AG04450 (cell line): ENCODE measurements around the gene MMD. TPM values are rescaled to one million over a fixed set of nuclear protein-coding genes. Genes with fewer than 3 reads are reported as not detected.

Experiments
- CTCF ChIA-PET: fragments of 300-600, 350-600 bp; formaldehyde crosslinking; extraction: SDS; loops from one replicate; lab custom pipeline; 2022; ENCODE audit warnings: antibody characterized with exemption, inconsistent platforms; lab: Charles Lee
- POLR2A ChIA-PET: fragments of 350-600 bp; formaldehyde crosslinking; extraction: SDS; loops from one replicate; lab custom pipeline; 2021; ENCODE audit warnings: antibody characterized with exemption, inconsistent platforms; lab: Yijun Ruan, JAX
- DNase-seq: peaks from one replicate; pipeline ENCODE4 v3.0.0-alpha.2; 2011; ENCODE audit warnings: low read depth, low spot score
- H3K27ac ChIP-seq: one replicate; pipeline ENCODE4 v1.5.1; 2012; ENCODE audit warnings: low read depth, low read length, control low read depth
- H3K27me3 ChIP-seq: one replicate; pipeline ENCODE4 v1.6.0; 2012; ENCODE audit warnings: low read length; ENCODE audit not compliant: control insufficient read depth, insufficient read depth
- H3K4me3 ChIP-seq: 2 replicates; pipeline ENCODE4 v1.5.1; 2011; ENCODE audit warnings: mild to moderate bottlenecking, low read depth, low read length, control low read depth
- H3K9me3 ChIP-seq: 2 replicates; pipeline ENCODE4 v1.5.1; 2012; ENCODE audit warnings: low read length; ENCODE audit not compliant: control insufficient read depth, insufficient read depth
- polyA plus RNA-seq: library from polyadenylated mRNA; depleted of rRNA; stranded (reverse); fragments of >200 nt; gene quantifications from 2 replicates; pipeline ENCODE4 v1.2.3, GENCODE V29; 2011; rRNA removed
- TF ChIP-seq, protein P1 (sequence below): IDR thresholded peaks from 2 replicates; pipeline ENCODE4 v1.5.1; 2011; ENCODE audit warnings: low read depth, low read length, control low read depth, inconsistent platforms

Gene MMD
- polyA plus RNA-seq, 1 experiment = 41.6 TPM

DNA sequence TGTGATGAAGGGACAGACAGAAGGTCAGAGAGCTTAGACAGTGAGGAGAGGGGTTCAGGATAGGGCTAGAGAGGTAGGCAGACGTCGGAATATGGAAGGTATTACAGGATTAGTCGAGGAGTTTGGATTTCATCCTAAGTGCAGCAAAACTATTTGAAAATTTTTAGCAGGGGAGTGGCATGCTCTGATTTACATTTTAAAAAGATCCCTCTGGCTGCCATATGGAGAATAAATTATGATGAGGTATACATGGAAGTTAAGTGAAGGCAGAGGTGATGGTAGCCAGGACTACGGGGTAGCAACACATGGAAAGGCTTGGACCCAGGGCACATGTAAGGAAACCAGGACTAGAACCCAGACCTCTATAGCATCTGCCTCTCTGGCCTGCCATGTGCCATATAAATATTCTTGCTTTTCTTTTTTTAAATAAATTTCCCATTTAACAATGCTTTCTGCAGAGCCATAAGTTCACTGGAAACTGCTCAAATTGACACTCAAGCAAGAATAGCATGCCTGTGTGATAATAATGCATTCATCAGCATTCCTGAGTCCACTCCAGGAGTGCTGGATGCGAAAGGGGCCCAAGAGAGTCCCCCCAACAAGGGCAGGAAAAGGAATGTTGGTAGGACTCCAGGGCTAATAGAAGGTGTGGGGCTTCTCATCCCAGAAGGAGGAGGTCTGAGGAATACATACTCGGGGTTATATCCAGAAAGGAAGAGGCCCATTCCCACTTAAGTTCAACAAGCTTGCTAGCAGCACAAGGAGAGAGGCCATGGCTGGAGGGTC, 78.6 kb downstream of the MMD start:
- Histone ChIP-seq H3K9me3 (no peaks in the 10 kb centered on the region), H3K27me3 (peaks cover 5% of the 10 kb centered on the region), H3K4me3 (no peak overlapping the region), H3K27ac (no peak overlapping the region)
- TF ChIP-seq, protein P1, sequence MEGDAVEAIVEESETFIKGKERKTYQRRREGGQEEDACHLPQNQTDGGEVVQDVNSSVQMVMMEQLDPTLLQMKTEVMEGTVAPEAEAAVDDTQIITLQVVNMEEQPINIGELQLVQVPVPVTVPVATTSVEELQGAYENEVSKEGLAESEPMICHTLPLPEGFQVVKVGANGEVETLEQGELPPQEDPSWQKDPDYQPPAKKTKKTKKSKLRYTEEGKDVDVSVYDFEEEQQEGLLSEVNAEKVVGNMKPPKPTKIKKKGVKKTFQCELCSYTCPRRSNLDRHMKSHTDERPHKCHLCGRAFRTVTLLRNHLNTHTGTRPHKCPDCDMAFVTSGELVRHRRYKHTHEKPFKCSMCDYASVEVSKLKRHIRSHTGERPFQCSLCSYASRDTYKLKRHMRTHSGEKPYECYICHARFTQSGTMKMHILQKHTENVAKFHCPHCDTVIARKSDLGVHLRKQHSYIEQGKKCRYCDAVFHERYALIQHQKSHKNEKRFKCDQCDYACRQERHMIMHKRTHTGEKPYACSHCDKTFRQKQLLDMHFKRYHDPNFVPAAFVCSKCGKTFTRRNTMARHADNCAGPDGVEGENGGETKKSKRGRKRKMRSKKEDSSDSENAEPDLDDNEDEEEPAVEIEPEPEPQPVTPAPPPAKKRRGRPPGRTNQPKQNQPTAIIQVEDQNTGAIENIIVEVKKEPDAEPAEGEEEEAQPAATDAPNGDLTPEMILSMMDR = no peak
- no peak for DNase-seq
- ChIA-PET CTCF (no interaction called here), POLR2A (no interaction called here)

Other genes with a start within 250 kb of the MMD start
- gene HLF, start 156.9 kb downstream of the MMD start, polyA plus RNA-seq = not detected in 2 replicates
- gene SMIM36, start 89.6 kb upstream of the MMD start, polyA plus RNA-seq = not detected in 2 replicates